ENCODE results near the gene KIAA0319L.

The KIAA0319L gene

DNA sequence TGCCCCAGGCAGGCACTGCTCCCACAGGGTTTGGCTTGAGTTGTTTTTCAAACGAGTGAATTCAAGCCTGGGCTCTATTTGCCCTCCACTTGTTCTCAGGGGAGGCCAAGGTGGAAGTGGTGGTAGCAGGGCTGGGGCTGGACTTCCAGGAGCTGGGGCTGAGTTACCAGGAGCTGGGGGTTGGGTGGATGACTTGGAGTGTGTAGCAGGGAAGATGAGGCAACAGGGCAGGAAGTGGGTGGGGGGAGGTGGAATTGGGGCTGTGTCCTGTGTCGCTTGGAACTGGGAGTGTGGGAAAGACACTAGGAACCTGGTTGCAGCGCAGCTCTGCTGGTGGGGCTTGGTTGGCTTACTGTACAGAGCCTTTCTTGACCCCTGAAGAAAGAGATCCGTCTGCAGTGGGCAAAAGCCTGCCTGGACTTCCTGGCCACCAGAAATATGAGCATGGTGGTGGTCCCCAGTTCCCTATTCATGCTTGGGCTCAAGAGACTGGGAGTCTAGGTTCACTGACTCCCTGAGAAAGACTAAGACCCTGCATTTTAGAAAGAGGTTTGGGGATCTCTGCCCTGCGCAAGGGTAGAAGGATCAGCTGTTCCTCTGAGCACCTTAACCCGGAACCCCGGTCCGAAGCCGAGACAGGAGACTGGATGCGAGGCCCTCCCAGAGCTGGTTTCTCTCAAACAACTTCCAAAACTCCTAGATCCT, 19.0 kb upstream of the KIAA0319L start:
- Histone ChIP-seq H3K4me3 (ENCODE audit: low read length) (peak overlapping the region; percentile 70), H3K4me2 (ENCODE audit: low read length) (peak overlapping the region; percentile 90), H3K27ac (ENCODE audit: low read depth, low read length) (no peak overlapping the region), H3F3A (ENCODE audit: control insufficient read depth, insufficient read depth) (peaks cover 4% of the 10 kb centered on the region; the same call in 1 of the 2 replicates), H3K79me2 (ENCODE audit: control insufficient read depth, low read length) (no peaks in the 10 kb centered on the region), H3K36me3 (ENCODE audit: control insufficient read depth, low read length) (no peaks in the 10 kb centered on the region), H3K27me3 (ENCODE audit: control insufficient read depth, low read length) (peaks cover 34% of the 10 kb centered on the region), H4K20me1 (ENCODE audit: control insufficient read depth, insufficient read depth, low read depth, low read length) (no peaks in the 10 kb centered on the region), H3K4me1 (ENCODE audit: control insufficient read depth, low read length) (peaks cover 32% of the 10 kb centered on the region), H3K9me2 (replicated peaks; ENCODE audit: control insufficient read depth, low read length) (no peaks in the 10 kb centered on the region), H3K9me3 (ENCODE audit: control insufficient read depth, insufficient read depth, low read length) (no peaks in the 10 kb centered on the region)
- no peak for TF ChIP-seq EZH2phosphoT487 (IDR thresholded peaks at IDR 0.05; ENCODE audit: borderline replicate concordance, low read length)
- TF ChIP-seq, protein P1, sequence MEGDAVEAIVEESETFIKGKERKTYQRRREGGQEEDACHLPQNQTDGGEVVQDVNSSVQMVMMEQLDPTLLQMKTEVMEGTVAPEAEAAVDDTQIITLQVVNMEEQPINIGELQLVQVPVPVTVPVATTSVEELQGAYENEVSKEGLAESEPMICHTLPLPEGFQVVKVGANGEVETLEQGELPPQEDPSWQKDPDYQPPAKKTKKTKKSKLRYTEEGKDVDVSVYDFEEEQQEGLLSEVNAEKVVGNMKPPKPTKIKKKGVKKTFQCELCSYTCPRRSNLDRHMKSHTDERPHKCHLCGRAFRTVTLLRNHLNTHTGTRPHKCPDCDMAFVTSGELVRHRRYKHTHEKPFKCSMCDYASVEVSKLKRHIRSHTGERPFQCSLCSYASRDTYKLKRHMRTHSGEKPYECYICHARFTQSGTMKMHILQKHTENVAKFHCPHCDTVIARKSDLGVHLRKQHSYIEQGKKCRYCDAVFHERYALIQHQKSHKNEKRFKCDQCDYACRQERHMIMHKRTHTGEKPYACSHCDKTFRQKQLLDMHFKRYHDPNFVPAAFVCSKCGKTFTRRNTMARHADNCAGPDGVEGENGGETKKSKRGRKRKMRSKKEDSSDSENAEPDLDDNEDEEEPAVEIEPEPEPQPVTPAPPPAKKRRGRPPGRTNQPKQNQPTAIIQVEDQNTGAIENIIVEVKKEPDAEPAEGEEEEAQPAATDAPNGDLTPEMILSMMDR (IDR thresholded peaks at IDR 0.05; ENCODE audit: low read depth, low read length, poor library complexity, severe bottlenecking), result no peak

DNA sequence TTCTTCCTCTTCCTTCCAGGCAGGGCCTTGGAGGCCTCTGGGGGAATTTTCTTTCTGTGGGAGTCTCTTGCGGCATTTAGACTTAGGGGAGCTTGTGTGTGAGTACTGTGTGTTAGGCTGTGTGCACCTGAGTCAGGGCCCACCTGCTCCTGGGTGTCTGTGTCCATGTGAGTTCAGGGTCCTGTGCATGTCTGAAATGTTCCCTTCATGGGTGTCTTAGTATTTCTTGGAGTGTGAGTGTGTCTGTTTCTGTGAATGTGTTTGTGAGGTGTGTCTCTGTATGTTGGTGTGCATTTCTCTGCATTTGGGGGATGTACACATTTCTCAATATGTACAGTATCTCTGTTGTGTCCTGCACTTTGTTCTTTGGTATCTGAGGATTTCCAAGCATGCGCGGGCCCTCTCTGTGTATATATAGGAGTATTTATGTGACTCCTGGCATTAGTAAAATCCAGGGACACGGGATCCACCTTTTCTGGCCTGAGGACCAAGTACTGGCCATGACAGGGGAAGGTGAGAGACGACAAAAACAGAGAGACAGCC, 18.3 kb upstream of the KIAA0319L start:
- Histone ChIP-seq H3K79me2 (ENCODE audit: control insufficient read depth, low read length) (no peaks in the 10 kb centered on the region), H3K27me3 (ENCODE audit: control insufficient read depth, low read length) (peaks cover 34% of the 10 kb centered on the region), H3K36me3 (ENCODE audit: control insufficient read depth, low read length) (no peaks in the 10 kb centered on the region), H3K4me2 (ENCODE audit: low read length) (no peak overlapping the region), H3K27ac (ENCODE audit: low read depth, low read length) (no peak overlapping the region), H3K9me3 (ENCODE audit: control insufficient read depth, insufficient read depth, low read length) (no peaks in the 10 kb centered on the region), H3F3A (ENCODE audit: control insufficient read depth, insufficient read depth) (peaks cover 4% of the 10 kb centered on the region; the same call in 1 of the 2 replicates), H4K20me1 (ENCODE audit: control insufficient read depth, insufficient read depth, low read depth, low read length) (no peaks in the 10 kb centered on the region), H3K4me3 (ENCODE audit: low read length) (no peak overlapping the region), H3K4me1 (ENCODE audit: control insufficient read depth, low read length) (peaks cover 24% of the 10 kb centered on the region), H3K9me2 (replicated peaks; ENCODE audit: control insufficient read depth, low read length) (no peaks in the 10 kb centered on the region)
- TF ChIP-seq EZH2phosphoT487 (IDR thresholded peaks at IDR 0.05; ENCODE audit: borderline replicate concordance, low read length), result no peak

DNA sequence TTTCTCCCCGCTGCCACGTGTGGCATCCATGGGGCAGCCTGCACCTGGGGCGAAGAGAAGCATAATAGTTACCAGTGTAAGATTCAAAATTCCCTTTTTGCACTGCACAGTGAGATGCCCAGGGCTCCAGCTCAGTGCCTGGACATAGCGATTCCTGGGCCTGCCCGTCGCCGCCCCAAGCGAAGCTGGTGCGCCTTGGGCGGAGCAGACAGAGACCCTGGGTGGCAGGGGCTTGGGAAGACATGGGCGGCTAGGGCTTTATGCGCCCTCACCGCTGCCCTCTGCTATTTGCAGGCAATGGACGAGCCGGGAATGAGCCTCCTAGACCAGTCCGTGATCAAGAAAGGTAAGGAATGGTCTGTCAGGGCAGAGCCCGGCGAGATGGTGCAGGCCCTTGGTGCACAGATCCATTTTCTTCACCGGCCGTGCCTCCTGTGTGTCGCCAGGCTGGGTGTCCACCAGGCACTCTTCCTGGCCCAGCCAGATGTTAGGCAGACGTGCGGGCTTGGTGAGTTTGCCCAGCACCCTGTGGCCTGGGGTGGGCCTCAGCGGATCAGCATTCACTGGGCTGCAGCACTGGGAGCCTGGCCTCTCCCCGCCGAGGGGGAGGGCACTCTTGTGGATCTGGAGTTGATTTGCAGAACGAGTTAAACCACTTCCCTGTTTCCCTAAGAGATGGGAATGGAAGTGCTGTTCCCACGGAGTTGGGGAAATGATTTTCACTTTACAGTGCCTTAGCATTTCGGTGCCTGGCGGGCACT, 17.6 kb upstream of the KIAA0319L start:
- Histone ChIP-seq H3K4me1 (ENCODE audit: control insufficient read depth, low read length) (peaks cover 20% of the 10 kb centered on the region), H3F3A (ENCODE audit: control insufficient read depth, insufficient read depth) (peaks cover 4% of the 10 kb centered on the region; the same call in 1 of the 2 replicates), H3K36me3 (ENCODE audit: control insufficient read depth, low read length) (no peaks in the 10 kb centered on the region), H3K79me2 (ENCODE audit: control insufficient read depth, low read length) (no peaks in the 10 kb centered on the region), H3K4me3 (ENCODE audit: low read length) (no peak overlapping the region), H3K9me3 (ENCODE audit: control insufficient read depth, insufficient read depth, low read length) (no peaks in the 10 kb centered on the region), H3K27ac (ENCODE audit: low read depth, low read length) (no peak overlapping the region), H3K4me2 (ENCODE audit: low read length) (no peak overlapping the region), H3K27me3 (ENCODE audit: control insufficient read depth, low read length) (peaks cover 34% of the 10 kb centered on the region), H4K20me1 (ENCODE audit: control insufficient read depth, insufficient read depth, low read depth, low read length) (no peaks in the 10 kb centered on the region), H3K9me2 (replicated peaks; ENCODE audit: control insufficient read depth, low read length) (no peaks in the 10 kb centered on the region)
- TF ChIP-seq, protein P1 (IDR thresholded peaks at IDR 0.05; ENCODE audit: low read depth, low read length, poor library complexity, severe bottlenecking), result no peak
- no peak for TF ChIP-seq EZH2phosphoT487 (IDR thresholded peaks at IDR 0.05; ENCODE audit: borderline replicate concordance, low read length)

Data from DOHH2 (cell line).